Stimulated activated CD4-positive, alpha-beta T cell treated with anti-CD3 and anti-CD28 coated beads, TNF-alpha, amount 100 ng/mL, for 4 hours (primary cell): Measurements from ENCODE around the gene CACNA2D3.

Source experiments
- DNase-seq, 3 experiments: peaks; one replicate each; pipeline ENCODE4 v3.0.0-alpha.2; 2020; ENCODE audit warnings: low read depth in 3 of 3

Gene CACNA2D3

DNA sequence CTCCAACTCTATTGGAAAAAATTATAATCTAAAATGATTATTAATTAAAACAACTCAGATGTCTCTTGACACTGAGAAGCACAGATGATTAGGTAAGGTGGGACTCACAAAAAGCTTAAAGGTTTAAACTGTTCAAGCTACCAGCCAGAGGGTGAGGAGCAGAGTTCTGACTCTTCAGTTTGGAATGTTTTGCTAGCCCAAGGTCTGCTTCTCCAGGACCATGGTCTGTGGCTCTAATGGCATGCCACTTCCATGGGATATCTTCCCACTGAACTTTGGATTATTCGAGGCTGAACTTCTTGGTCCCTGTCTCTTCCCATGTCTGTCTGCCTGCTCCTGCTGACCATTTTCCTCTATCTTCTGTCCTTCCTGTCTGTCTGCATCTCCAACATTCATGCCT is 49.2 kb downstream of the CACNA2D3 start:
- no peak for DNase-seq

DNA sequence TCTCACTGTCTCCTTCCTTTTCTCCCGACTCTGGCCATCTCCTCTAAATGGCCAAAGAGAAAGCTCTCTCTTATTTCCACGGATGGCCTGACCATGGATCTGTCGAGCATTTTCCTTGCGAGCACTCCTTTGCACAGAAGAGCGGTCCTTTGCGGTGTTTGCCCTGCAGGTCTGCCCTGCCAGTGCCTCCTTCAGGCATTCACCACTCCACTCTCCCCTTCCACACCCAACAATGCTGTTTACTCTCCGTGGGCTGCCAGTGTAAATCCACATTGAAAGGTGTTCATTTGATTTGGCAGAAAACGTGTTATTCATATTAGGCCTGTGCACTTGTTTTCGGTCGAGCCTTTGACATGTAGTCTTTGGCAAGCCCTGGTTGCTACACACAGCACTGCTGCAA is 49.6 kb downstream of the CACNA2D3 start:
- DNase-seq = no peak

DNA sequence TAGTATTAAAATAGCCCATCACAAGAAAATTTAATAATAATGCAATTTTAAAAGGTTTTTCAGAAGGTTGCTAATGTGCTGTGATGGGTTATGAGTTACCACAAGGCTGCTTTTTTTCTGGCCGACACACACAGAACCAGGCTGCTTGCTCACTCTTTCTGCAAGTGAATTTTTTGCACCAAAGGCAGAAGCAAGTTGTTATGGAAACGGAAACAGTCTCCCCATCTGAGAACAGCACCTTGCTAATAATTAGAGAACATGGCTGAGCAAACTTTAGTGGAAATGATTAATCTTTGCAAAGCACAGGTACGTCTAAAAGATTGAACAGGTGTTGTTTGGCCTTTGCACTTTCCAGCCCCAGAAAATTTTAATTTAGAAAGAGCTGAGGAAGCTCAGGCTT is 51.0 kb downstream of the CACNA2D3 start:
- no peak for DNase-seq

DNA sequence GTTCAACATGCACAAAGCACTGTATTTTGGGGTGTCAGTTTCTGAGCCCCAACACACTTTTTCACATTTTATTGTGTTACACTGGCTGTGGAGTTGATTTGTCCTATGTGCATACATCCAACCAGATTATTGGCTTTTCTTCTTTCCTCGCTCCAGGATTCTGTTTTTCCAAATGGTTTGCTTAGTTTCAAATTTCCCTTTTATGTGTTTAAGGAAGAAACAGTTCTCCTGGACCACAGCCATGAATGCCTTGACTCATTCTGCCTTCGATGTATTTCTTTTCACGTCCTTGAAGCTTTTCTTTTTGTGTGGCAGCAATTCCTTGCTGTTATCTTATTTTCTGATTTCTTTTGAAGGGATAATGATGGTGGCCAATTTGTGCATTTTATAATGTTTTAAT is 53.8 kb downstream of the CACNA2D3 start:
- no peak for DNase-seq

DNA sequence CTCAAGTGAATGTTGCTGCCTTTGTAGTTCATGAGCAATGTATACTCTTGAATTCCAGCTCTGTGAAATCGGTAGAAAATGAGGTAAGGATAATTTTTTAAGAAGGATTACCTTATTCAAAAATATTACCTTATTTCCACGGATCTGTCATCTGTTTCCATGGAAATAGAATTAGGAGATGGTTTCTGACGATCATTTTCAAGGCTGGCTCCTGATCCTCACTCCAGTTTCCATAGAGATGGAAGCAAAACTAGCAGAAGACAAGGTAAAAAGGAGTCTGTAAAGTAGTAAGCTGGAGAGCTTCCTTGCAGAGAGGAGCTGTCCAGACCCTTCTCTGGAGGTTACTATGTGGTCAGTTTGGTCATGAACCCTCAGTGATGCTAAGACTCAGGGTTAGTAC is 55.5 kb downstream of the CACNA2D3 start:
- DNase-seq = no peak

DNA sequence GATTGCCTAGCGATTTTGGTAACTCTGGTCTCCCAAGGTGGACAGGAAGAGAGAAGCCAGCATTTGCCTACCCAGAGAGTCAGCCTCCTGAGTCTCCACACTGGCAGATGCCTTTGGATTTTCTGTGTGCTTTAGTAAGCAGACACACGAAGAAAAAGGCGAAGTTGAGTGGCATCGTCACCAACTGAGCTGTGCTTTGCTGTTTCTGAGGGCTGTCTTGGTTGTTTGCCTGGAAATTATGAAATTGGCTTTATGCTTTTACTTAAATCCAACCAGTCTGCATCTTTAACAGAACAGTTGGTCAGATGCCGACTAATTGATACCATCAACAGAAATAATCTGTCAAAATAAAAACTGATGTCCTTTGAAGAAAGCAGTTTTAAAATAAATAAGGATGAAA is 56.0 kb downstream of the CACNA2D3 start:
- no peak for DNase-seq

DNA sequence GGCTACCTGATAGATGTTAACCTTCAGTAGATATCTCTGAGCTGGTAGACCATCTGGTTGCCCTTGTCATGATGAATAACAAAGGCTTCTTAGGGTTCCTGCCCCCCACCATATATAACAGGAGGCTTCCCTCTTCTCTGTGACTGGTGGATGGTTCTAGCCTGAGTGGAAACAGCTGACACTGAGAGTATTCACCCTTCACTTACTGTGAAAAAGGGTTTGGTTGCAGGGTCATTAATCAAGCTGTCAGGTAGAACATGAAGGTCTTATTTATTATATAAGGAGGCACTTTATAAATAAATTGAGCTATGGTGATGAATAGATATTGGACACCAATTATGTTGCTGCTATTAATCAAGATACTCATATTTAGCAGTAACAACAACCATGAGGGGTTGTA is 58.6 kb downstream of the CACNA2D3 start:
- DNase-seq = no peak

DNA sequence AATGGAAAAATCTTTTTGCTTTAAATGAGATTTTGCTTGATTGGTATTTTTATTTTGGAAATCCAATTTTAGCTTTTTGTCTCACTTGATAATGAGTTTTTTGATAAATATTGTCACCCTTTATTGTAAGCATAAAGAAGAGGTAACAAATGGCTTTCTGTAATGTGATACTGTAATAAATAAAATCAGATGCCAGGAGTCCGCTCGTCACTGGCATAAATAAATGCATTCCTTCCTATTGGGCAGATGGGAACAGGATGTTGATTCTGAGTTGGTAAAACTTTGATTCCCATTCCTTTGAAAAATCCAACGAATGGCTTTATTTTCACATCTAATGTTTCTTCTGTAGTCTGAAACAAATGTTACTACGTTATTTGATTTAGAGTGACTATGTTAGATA is 59.9 kb downstream of the CACNA2D3 start:
- DNase-seq = no peak

DNA sequence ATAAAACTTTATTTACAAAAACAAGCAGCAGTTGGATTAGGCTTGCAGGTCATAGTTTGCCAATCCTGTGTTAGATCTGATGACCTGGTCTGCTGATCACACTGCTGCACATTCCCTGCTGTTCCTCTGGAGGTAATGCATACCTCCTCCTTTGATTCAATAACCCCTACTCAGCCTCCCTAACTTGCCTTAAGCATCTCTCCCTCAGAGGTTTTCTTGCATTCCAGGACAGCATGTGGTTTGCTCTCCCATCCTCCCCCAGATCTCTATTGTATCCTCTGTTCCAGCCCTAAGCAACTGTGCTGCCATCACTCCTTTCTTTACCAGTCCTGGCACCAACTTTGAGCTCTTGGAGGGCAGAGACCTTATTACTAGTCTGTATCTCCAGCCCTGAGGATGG is 63.4 kb downstream of the CACNA2D3 start:
- no peak for DNase-seq

DNA sequence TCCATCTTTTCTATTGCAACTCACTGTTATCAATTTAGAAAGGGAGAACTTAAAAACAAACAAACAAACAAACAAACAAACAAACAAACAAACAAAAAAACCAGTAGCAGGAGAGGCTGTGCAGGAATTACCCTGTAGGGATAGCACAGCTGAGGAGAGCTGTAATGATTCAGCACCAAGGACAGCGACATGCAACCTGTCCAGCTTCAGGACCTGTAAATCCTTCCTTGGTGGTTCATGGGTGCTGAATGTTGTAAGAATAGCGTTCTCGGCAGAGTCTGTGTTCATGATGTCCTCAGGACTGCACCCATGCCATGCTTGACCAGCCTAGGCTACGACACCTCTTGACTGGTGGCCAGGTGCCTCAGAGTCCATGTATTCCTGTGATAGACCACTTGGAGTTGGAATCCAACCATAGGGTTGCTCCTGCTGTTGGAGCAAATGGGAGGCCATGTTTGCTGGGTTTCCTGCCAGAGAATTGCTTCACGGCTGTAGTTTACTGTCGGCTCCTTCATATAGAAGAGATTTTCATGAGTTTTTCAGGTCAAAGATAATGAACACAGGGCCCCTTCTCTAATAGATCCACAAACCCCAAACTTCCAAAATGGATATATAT is 65.9 kb downstream of the CACNA2D3 start:
- DNase-seq = no peak

DNA sequence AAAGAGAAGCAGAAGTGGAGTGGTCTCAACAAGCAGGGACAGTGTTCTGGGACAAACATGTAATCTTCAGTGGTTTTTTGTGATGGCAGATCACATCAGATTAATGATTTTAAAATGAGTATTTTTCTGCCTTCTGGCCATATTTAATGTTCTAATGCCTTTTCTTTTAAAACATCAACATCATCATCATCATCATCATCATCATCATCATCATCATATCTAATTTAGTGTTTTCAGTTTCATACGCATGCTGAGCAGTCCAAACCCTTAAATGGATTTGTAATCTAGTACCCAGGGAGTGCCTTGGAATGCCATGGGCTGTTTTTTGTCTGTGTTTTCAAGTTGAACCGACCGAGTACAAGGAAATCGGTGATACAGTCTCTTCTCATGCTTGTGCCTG is 68.9 kb downstream of the CACNA2D3 start:
- no peak for DNase-seq

DNA sequence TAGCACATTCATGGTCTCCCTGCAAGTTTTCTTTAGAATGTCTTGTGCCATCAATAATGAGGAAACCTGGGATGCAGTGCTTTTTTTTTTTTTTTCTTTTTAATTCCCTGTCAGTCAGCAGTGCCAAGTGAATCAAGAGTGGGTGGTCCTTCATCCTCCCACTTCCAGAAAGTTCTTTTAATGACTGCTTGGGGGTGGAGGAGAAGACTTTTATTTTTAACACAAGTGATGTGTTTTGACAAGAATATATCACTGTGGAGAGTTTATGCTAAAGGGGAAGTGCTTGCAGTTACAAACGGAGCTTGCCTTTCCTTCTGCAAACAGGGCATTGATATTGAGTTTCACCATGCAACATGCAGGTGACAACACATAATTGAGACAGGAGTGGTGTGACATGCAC is 69.7 kb downstream of the CACNA2D3 start:
- DNase-seq = no peak

DNA sequence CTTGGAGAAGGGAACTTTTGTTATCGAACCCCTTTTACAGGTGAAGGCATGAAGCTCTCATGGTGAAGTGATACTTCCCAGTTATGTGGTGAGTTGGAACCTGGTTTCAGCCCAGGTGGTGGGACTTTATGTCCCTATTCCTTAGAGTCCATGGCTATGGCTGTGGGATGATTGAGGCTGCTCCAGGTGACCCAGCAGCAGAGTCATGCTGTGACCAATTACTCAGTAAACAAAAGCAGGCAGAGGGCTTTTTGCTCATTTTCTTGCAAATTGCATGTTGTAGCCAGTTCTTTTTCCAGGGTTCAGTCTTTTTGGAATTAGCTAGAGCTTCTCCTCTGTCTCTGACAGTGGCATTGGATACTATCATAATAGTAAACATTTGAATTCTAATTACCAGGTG is 70.7 kb downstream of the CACNA2D3 start:
- no peak for DNase-seq

DNA sequence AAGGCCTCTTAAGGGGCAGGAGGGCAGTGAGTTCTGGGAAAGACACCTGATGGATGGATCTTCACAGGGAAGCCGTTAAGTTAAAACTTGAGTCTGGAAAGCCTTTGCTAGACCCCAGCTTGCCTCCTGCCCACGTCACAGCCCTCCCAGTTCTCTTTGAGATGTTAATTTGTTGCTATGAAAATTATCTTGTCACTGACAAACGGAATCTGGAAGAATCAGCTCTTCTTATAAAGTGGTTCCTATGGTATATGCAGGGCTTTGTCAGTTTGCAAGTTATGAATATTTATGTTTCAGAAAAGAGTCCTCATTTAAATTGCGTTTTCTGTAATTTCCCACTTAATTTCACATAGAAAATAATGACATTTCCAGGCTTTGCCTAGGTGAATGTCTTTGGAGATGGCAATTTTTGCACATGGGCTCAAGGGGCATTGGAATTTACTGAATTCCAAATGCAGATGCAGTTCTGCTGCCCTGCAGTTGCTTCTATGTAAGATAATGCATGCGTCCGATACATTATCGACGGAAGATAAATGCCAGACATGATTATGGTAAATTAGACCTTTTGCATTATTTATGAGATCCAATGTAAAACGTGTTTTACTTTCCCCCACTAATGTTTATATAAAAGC is 74.1 kb downstream of the CACNA2D3 start:
- DNase-seq = no peak

DNA sequence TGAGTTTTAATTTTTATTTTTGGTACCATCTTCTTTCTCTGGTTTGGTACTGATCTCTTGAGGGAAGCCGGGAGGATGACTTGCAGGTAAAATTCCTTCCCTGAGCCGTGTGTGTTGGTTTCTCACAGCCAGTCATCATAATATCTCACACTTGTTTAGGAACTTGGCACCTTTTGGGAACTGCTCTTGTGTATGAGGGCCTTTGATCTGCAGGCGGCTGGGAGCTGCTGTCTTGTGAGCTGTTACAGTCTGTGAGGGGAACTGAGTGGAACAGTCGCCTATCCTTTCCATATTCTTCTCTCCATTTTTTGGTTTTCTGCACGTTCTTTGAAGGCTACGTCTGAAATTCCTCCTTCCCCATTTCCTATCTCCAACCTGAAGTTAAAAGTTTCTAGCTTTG is 75.2 kb downstream of the CACNA2D3 start:
- no peak for DNase-seq

DNA sequence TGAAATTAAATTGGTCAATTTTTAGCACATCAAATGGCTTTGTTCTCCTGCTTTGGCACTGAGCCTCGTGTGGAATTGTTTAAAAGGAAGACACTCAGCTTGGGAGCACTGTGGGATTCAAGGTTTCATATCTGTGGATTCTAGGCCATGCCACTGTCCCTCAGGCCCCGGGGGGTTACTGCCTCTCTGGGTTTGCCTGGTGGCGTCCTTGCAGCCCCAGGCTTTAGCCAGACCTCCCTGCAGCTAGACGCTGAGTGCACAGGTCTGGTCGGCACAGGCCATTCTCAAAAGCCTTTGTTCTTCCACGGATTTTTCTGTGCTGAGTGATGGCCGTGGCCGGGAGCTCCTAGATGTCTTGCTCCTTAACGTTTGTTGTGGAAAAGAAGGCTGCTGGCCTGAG is 76.2 kb downstream of the CACNA2D3 start:
- DNase-seq = no peak

DNA sequence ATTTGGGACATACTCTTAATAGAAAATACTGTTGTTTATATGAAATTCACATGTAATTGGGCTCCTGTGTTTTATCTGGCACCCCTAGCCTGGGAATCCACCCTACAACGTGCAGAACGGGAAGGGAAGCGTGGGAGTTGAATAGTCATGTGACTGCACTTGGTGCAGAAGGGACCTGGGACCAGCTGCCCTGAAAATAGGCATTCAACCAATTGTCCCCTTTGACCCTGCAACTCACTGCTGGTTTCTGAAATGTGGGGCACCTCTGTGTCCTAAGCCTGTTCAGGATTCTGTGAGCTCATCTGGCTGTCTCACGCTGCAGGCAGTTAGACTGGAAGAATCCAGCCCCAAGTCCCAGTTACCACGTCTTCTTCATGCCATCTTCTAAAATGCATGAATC is 79.7 kb downstream of the CACNA2D3 start:
- DNase-seq = no peak

DNA sequence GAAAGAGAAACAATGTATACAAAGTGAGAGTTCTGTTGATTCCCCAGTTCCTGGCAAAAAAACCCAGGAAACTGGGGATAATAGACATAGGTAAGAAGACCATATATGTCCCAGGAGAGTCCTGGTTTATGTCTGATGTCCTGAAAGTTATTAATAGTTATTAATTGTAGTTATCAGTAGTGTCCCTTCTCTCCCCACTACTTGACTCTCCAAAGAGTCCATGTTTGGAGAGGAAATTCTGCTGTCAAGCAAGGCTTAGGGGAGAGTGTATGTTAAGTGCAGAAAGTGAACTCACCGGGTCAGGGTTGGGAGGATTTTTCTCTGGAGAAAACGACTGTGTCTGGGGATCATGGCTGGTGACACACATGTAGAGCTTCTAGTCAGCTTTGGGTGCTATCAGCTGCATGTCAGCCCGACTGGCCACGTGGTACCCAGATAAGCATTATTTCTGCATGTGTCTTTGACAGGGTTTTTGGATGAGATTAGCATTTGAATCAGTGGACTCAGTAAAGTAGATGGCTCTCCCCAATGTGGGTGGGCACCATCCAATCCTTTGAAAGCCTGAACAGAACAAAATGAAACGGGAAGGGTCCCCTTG is 80.4 kb downstream of the CACNA2D3 start:
- DNase-seq = no peak

DNA sequence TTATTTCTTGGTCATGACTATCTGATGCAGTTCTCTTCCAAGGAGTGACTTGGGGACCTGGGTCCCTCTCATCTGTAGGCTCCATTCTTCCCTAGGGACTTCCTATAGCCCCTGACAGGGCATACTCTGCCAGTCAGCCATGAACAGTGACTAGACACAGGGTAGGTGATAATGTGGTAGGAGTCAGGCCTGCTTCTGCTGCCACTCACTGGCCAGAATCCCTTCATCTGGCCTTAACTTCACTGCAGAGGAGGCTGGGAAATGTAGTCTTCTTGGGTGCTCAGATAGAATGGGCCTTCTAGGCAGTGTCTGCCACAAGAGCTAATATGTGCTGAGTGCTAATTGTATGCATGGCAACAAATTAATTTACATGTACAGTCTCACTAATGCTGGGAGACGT is 84.5 kb downstream of the CACNA2D3 start:
- no peak for DNase-seq

DNA sequence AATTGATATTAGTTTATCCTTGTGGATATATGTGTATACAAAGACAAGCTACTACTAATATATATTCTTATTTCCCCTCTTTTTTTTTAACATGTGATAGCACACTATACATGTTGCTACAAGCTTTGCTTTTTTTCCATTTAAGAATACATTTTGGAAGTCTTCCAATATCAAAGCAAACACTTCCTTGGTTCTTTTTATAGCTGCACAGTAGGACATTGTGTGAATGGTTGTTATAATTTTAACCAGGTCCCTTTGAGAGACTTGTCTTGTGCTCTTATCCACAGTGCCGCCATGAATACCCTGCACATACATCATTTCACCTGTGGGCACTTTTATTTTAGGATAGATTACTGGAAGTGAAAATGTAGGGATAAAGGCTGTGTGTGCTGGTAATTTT is 88.7 kb downstream of the CACNA2D3 start:
- no peak for DNase-seq

DNA sequence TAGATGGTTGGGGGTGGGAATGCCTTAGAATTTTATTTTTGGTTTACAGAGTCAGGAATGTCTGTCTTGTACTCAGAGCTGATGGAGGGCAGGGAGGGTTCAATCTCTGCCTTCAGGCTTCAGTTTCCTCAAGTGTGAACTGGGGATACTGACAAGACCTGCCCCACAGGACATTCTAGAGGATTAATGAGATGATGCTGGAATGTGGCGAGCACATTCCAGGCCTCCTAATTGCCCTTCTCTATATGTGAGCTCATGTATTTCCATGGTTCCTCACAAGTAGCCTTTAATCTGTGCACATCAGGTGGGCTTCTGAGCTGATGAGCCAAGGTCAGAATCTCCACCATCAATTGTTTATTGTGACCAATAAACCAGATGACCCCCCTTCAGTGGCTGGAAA is 90.4 kb downstream of the CACNA2D3 start:
- DNase-seq = no peak

DNA sequence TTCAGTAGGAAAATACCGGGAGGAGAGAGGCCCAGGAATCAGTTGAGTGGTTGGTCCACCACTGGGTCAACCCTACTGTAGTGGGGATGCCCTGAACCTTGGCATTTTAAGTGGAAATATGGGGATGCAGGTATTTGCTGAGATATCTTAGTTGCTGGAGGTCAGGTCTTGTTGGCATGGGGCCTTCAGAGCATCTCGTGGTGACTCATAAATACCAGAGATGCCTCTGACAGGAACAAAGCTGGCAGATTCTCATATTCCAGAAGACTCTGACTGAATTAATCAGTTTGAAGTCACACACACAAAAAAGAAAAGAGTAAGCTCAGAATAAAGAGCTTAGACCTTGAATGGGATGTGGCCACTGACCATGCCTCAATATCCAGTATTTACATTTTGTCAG is 91.6 kb downstream of the CACNA2D3 start:
- DNase-seq = no peak

DNA sequence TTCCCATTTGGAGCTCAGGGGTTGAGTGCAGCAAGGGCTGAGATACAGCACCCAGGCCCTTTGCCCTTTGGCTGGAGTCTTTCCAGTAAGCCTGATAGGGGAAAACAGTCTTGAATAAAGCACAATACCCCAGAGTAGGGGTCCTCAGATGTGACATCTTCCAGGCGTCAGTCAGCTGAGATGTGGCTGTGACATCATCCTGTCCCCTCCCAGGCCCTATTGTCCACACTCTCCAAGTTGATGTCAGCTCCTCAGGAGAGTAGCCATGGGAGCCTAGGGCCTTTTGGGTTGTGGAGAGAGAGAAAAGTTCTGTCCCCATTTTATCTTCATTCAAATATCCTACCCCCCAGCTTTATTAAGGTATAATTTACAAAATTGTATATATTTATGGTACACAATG is 92.5 kb downstream of the CACNA2D3 start:
- no peak for DNase-seq

DNA sequence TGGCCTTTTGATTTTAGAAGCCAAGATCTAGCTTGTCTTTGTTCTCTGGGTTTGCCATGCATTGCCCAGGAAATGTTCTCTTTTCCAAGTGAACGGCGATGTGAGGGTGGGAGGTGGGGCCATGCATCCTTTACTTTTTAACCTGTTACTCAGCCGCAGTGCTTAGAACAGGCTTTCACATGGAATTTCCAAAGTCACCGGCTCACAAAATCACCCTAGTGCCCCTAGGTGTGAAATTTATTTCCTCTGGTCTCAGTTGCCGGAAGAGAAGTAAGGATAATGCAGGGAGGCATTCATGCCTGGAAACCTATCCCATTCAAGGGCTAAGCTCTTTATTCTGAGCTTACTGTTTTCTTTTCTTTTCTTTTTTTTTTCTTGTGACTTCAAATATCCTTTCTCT is 93.2 kb downstream of the CACNA2D3 start:
- DNase-seq = no peak
